ENCODE data around the gene SRPX2.

The SRPX2 gene

DNA sequence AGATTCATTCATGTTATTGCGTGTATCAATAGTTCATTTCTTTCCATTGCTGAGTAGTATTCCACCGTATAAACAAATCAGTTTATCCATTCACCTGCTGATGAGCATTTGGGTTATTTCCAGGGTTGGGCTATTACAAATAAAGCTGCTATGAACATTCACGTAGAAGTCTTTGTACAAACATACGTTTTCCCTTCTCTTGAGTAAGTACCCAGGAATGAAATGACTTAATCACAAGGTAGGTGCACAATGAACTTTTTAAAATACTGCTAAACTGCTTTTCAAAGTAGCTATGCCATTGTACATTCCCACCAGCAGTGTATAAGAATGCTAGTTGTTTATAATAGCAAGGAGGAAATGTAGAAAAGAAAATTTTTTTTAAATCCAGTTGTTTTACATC, 52.0 kb downstream of the SRPX2 start:
- no peak overlapping the region for H3K27ac ChIP-seq
- no peak for TF ChIP-seq CTCF (conservative IDR thresholded peaks at IDR 0.05)

DNA sequence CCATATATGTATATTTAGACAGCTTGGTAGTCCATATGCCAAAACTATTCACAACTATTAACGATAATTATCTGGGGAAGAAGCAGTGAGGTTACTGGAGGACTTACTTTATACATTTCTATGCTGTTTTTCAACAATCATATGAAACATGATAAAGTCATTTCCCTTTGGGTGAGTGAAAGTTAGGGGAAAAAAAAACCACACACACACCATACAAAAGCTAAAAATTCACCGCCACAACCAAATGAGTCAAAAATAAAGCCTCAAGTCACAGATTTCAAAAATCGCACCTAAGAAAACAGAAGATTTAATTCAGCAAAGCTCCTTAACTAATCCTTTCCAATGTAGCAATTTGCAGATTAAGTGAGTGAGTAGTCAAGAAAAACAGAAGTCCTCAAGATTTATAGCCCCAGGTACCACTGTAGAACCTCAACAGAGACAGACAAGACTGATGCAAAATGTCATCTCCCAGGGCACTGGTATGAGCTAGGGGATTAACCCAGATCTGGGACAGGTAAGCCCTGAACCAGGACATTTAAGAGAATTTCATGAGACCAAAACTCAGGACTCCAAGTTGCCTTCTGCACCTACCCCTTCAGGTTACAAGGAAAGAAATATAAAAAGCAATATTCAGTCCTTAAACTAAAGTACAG, 52.8 kb downstream of the SRPX2 start:
- no peak overlapping the region for H3K27ac ChIP-seq

DNA sequence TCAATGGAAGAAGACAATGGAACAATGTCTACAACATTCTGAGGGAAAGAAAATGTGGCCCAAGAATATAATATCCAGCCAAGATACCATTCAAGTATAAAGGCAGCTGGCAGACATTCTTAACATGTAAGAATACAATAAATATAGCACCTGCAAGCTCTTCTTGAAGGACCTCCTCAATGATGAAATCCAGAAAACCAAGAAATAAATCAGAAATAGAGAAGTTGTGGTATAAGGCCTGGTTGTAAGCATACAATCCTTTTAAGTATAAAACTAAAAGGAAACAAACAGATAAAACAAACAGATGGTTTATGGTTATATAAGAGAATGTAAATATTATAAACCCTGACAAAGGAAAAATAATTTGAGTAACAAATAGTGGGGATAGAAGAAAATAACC, 54.6 kb downstream of the SRPX2 start:
- no peak overlapping the region for H3K27ac ChIP-seq
- TF ChIP-seq CTCF (conservative IDR thresholded peaks at IDR 0.05), result no peak

More for the DNA sequence above, 52.8 kb downstream of the SRPX2 start:
- no peak for TF ChIP-seq CTCF (conservative IDR thresholded peaks at IDR 0.05)

- TF ChIP-seq CTCF (conservative IDR thresholded peaks at IDR 0.05), result no peak
- no peak overlapping the region for H3K27ac ChIP-seq
Observed at GRCh38 chrX:100700809-100701208, 56.8 kb downstream of the SRPX2 start.

DNA sequence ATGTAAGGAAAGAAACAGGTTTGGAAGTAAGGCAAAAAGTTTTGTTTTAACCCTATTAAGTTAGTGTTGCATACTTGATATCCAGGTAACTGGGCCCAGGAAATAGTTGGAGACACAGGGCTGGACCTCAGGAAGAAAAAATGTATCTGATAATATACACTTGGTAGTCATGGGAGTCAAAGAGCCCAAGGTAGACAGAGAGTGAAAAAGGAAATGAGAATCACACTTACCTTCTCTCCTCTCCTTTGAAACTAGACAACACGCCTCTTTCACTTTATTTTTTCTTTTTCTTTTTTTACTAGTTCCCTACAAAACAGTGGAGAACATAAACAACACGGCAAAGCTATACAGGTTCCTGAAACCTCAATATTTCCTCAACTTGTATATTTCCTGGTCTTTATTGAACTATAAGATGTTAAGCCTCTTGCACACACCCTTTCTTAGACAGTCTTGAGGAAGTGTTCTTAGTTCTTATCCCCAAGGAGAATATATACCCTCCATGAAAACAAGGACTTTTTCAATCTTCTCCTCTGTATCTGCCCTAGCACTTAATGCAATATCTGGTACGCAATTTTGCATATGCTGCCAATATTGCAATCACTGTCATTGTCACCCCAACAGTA, 60.7 kb downstream of the SRPX2 start:
- H3K27ac ChIP-seq, result no peak overlapping the region
- no peak for TF ChIP-seq CTCF (conservative IDR thresholded peaks at IDR 0.05)

- TF ChIP-seq CTCF (conservative IDR thresholded peaks at IDR 0.05), result no peak
- no peak overlapping the region for H3K27ac ChIP-seq
Observed at GRCh38 chrX:100710816-100711215, 66.8 kb downstream of the SRPX2 start.

DNA sequence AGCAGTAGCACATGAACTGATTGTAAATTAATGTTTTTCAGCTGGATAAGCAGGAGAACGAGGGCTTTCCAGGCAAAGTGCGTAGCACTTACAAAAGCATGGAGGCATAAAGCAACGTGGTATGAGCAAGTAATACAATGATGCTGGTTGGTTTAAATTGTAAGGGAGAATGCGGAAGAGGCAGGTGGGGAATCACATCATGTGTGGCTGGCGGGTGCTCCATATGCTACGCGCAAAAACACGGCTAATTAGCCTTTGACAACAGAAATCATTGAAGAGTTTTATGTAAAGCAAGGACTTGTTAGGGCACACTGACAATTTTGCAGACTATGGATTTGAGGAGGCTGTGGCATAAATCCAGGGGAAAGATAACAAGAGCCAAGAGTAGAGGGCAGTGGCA, 73.4 kb downstream of the SRPX2 start:
- no peak for TF ChIP-seq CTCF (conservative IDR thresholded peaks at IDR 0.05)
- H3K27ac ChIP-seq, result no peak overlapping the region

All from VCaP (cell line).